ENCODE results near the gene POLR1D.

Gene POLR1D

DNA sequence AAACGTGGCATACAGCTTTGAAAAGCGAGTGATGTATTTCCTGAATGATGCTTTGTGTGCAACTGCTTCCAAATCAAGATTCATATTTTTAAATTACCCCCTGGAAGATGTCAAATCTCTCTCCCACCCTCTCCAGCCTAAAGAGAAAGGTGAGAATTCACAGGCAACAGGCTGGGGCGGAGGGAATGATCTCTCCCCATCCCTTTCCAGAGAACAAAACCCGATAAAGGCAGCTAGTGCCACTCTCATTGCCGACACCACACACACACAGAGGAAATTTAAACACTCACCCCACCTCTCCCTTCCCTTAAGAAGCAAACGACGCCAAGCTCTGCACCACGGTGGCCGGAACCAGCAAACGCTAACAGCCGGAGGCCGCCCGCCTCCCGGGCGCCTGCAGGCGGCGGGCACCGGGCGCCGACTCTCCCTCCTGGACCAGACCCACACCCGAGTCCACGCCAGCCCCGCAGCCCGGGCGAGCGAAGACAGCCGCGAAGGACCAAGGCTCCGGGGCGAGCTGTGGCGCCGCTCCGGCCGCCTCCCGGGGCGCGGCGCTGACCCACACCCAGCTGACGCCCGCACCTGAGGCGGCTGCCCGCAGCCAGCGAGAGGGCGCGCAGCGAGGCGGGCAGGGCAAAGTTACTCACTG, 1.8 kb upstream of the POLR1D start:
- no peaks in the 10 kb centered on the region for H3K9me3 ChIP-seq (ENCODE audit: control insufficient read depth, low read length)
- H3K27me3 ChIP-seq (ENCODE audit: control insufficient read depth, insufficient read depth, low read length) = no peaks in the 10 kb centered on the region
- H2AFZ ChIP-seq = peak overlapping the region; percentile 75
- peak overlapping the region; percentile 97 for H3K4me2 ChIP-seq (ENCODE audit: low read length)
- H3K79me2 ChIP-seq = peaks cover 18% of the 10 kb centered on the region
- no peak overlapping the region for H3K9ac ChIP-seq
- H3K4me3 ChIP-seq (ENCODE audit: low read depth, low read length) = peak overlapping the region; percentile 86
- no peaks in the 10 kb centered on the region for H3K36me3 ChIP-seq (ENCODE audit: control insufficient read depth, insufficient read depth, low read length)
- H3K4me1 ChIP-seq = peaks cover 3% of the 10 kb centered on the region
- TF ChIP-seq CTCF (IDR thresholded peaks at IDR 0.05) = no peak
- H3K27ac ChIP-seq = peak overlapping the region; percentile 98

DNA sequence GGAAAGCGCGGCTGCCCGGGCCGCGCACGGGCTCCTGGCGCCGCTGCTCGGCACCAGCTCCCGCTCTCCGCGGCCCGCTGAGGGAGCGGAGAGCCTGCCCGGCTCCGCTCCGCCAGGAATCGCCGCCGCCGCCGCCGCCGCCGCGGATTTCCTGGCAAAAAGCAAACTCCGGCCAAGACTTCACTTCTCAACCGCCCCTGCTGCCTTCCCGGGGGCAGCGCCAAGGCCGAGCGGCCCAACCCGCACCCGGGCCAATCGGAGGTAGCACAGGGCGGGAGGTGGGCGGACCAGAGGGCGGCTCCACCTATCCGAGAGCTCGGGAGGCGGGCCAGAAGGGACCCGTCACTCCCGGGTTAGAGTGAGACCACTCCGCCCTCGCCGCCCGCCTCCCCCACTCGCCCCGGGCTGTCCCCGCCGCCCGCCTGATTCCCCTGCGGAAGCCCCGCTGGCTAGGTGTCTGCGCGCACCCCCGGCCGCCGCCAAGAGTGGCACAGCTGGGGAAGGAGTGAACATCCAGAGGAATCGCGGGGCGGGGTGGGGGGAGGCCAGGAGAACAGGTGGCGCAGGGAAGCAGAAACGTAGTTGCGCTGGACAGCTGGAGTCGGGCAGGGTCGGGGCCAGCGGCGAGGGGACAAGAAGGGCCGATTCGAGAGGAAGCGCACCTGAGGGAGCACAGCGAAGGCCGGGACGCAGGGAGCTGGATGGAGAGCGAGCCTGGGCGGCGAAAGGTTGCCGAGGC, 1.1 kb upstream of the POLR1D start, which contains the start of gene LNX2:
LNX2 (minus strand) TSS at position 153 of the 739 bp plus-strand sequence. CDS start 38,826 bp downstream, outside the sequence.
- peak within 1 kb of the TSS; percentile 97 for H3K4me2 ChIP-seq (ENCODE audit: low read length)
- no peaks in the 10 kb centered on the region for H3K9me3 ChIP-seq (ENCODE audit: control insufficient read depth, low read length)
- peak within 1 kb of the TSS; percentile 88 for H2AFZ ChIP-seq
- peak within 1 kb of the TSS; percentile 50 for H3K9ac ChIP-seq
- peaks cover 3% of the 10 kb centered on the region for H3K4me1 ChIP-seq
- no peaks in the 10 kb centered on the region for H3K36me3 ChIP-seq (ENCODE audit: control insufficient read depth, insufficient read depth, low read length)
- no peak for TF ChIP-seq CTCF (IDR thresholded peaks at IDR 0.05)
- H3K79me2 ChIP-seq = peaks cover 12% of the 10 kb centered on the region
- no peaks in the 10 kb centered on the region for H3K27me3 ChIP-seq (ENCODE audit: control insufficient read depth, insufficient read depth, low read length)
- H3K27ac ChIP-seq = peak within 1 kb of the TSS; percentile 98
- H3K4me3 ChIP-seq (ENCODE audit: low read depth, low read length) = peak within 1 kb of the TSS; percentile 86

- Histone ChIP-seq H3K27ac (peak overlapping the region; percentile 98), H2AFZ (peak overlapping the region; percentile 88), H3K9me3 (ENCODE audit: control insufficient read depth, low read length) (no peaks in the 10 kb centered on the region), H3K4me2 (ENCODE audit: low read length) (peak overlapping the region; percentile 97), H3K27me3 (ENCODE audit: control insufficient read depth, insufficient read depth, low read length) (no peaks in the 10 kb centered on the region), H3K4me3 (ENCODE audit: low read depth, low read length) (peak overlapping the region; percentile 86), H3K4me1 (peaks cover 3% of the 10 kb centered on the region), H3K9ac (peak overlapping the region; percentile 50), H3K36me3 (ENCODE audit: control insufficient read depth, insufficient read depth, low read length) (no peaks in the 10 kb centered on the region), H3K79me2 (peaks cover 12% of the 10 kb centered on the region)
- no peak for TF ChIP-seq CTCF (IDR thresholded peaks at IDR 0.05)
Observed at GRCh38 chr13:27621116-27621365, 651 bp upstream of the POLR1D start.

DNA sequence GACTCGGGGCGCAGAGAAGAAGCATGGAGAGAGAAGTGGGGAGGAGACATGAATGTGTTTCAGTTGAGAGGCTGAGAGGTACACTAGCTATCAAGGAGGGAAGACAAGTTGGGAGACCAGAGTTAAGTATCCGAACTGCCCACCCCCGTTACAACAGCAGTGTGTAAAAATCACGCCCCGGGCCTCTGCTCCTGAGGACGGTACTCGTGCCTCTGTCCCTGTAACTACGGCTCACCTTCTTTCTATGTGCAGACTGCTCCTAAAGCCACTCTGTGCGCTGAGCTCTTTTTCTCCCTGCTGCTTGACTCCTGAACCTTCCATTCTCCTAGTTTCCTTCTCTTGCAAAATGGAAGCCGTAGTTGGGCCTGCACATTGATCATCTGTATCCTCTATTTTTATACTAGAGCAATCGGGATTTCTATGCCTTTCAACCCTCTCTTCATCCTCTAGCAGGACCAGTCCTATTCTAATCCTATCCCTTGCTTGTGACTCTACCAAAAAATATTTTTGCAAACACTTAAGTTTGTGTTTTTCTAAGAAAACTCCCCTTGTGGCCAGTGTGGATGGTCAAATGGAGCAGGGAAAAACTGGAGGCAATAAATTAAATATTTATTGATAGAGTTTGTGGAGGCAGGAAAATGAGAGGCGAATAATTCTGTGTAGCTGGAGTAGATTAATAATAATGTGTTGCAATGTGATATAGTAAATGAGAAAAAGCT, 569 bp downstream of the POLR1D start:
- peak overlapping the region; percentile 49 for H3K9ac ChIP-seq
- H3K36me3 ChIP-seq (ENCODE audit: control insufficient read depth, insufficient read depth, low read length) = no peaks in the 10 kb centered on the region
- no peaks in the 10 kb centered on the region for H3K9me3 ChIP-seq (ENCODE audit: control insufficient read depth, low read length)
- H2AFZ ChIP-seq = peak overlapping the region; percentile 68
- peak overlapping the region; percentile 80 for H3K27ac ChIP-seq
- peaks cover 9% of the 10 kb centered on the region for H3K79me2 ChIP-seq
- no peak for TF ChIP-seq CTCF (IDR thresholded peaks at IDR 0.05)
- H3K4me2 ChIP-seq (ENCODE audit: low read length) = peak overlapping the region; percentile 89
- peaks cover 3% of the 10 kb centered on the region for H3K4me1 ChIP-seq
- peak overlapping the region; percentile 86 for H3K4me3 ChIP-seq (ENCODE audit: low read depth, low read length)
- no peaks in the 10 kb centered on the region for H3K27me3 ChIP-seq (ENCODE audit: control insufficient read depth, insufficient read depth, low read length)
